Stimulated activated CD8-positive, alpha-beta memory T cell treated with anti-CD3 and anti-CD28 coated beads, Interleukin-15, amount 100 ng/mL, for 4 hours (primary cell): ENCODE results near the gene SLC22A4.
A peak's percentile ranks its signal among the peaks of the same experiment; 100 is the strongest.

Source experiments
- DNase-seq, 2 donors: peaks; one replicate each; pipeline ENCODE4 v3.0.0-alpha.2; 2020; ENCODE audit warnings: low read depth in 2 of 2

Gene SLC22A4

GRCh38 chr5:132275367-132276220 lies 18.6 kb upstream of the SLC22A4 start:
- DNase-seq = no peak

DNA sequence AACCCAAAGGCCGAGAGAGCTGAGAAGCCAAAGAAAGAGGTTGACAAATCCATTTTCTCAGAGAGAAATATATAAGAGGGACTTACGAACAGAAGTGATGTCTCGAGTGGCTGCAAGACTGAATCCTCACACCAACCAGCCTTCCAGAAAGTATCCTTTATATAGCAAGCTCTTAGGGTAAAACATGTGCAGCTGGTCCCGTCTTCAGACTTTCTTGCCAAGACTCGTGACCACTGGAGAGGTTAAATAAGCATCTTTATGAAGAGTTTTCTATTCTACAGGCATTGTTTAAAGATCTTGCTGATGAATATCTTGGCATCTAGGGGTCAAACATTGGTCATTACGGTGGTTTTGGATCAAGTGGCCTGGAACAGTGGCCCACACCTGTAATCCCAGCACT lies 16.9 kb upstream of the SLC22A4 start:
- DNase-seq = no peak

GRCh38 chr5:132277971-132278853 lies 16.0 kb upstream of the SLC22A4 start:
- no peak for DNase-seq

- no peak for DNase-seq
Observed at GRCh38 chr5:132279801-132280200, 14.4 kb upstream of the SLC22A4 start.

DNA sequence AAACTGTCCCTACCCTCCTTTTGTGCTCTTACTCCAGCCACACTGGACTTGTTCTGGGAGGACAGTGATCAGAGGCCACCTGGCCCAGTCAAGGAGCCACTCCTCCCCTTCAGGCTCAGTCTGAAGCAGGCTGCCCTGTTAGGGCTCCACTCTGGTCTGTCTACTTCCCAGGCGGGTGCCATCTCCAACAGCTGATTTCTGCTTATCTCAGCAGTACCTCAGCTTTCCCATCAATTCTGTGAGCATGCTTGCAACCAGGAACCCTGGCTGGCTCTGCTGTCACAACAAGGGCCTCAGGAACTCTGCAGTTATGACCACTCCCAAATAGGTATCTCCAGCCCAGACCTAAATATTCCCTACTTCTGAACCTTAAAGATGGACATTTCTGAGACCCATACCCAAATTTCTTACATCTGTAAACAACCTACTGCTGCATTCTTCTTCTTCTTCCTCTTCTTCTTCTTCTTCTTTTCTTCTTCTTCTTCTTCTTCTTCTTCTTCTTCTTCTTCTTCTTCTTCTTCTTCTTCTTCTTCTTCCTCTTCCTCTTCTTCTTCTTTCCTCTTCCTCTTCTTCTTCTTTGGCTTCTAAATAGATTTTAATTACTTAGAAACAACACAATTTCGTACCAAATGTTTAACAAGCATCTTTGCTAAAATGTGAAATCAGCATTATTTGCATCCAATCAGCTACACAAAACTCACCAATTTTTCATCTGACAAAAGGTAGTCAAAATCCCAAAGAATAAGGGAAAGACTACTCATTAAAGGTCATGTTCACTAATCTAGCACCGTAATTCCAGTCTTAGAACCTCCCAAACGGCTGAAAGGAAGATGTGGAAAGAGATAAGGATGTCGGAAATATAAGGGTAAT lies 13.6 kb upstream of the SLC22A4 start:
- DNase-seq = no peak

GRCh38 chr5:132281856-132282614 lies 12.2 kb upstream of the SLC22A4 start:
- no peak for DNase-seq

- no peak for DNase-seq
Observed at GRCh38 chr5:132283423-132284043, 10.7 kb upstream of the SLC22A4 start.

DNA sequence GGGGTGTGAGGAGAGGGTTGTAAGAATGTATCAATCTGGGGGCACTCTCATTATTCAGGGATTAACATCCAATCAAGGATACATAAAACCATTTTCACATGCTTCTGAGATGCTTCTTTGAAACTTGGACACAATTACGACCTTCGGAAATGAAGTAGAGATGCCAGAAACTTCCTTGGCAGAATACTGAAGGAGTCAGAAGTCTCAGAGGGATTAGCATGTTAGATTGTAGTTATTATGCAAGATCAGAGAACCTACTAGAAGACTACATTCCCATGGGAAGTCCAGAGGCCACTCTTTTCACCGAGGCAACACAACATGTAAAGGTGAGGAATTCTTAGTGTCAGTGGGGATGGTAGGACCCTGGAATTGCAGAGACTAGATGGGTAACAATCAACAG lies 5.1 kb upstream of the SLC22A4 start:
- DNase-seq = no peak

DNA sequence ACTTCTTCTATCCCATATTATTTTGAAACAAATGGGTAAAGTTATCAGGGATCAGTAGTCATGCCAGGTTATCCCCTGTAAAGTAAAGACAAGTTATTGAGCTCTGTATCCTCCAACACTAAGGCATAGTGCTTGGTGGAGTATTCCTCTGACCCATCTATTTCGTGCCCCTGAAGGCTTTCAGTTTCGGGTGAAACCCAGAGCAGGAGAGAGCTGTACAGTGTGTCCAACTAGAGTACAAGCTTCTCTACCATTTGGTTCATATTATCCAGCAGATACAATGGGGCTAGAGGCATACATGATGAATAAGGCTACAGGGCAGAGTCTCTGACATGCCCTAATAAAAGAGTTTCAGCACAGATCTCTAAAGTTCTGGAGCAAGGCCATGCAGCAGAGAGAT lies 3.2 kb upstream of the SLC22A4 start:
- DNase-seq = no peak

GRCh38 chr5:132293066-132293991 lies 865 bp upstream of the SLC22A4 start:
- DNase-seq = peak; percentile 67 to 74

DNA sequence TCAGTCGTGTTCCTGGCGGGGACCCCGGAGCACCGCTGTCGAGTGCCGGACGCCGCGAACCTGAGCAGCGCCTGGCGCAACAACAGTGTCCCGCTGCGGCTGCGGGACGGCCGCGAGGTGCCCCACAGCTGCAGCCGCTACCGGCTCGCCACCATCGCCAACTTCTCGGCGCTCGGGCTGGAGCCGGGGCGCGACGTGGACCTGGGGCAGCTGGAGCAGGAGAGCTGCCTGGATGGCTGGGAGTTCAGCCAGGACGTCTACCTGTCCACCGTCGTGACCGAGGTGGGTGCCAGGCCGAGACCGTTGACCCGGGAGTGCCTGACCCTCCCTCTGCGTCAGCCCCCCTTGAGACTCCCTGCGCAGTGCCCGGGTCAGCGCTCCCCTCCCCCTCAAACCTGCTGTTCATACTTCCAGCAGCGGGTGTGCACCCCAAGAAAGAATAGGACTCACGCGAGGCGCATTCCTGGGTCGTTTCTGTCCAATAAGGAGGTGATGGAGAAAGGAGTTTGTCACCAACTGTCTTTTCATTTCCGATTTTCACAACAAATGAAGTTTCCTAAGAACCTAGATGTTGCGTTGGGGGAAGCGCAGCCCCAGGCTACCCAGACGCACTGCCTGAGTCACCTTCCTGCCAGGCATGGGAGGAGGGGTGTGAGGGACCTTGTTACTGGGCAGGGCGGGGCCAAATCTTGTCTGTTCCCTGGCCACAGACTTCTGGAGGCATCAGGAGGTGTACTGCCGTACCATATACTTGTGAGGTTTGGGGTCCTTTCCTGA lies 722 bp downstream of the SLC22A4 start:
- peak; percentile 54 to 69 for DNase-seq

GRCh38 chr5:132295505-132296411 lies 1.6 kb downstream of the SLC22A4 start:
- DNase-seq = no peak

- no peak for DNase-seq
Observed at GRCh38 chr5:132296412-132297016, 2.3 kb downstream of the SLC22A4 start.

DNA sequence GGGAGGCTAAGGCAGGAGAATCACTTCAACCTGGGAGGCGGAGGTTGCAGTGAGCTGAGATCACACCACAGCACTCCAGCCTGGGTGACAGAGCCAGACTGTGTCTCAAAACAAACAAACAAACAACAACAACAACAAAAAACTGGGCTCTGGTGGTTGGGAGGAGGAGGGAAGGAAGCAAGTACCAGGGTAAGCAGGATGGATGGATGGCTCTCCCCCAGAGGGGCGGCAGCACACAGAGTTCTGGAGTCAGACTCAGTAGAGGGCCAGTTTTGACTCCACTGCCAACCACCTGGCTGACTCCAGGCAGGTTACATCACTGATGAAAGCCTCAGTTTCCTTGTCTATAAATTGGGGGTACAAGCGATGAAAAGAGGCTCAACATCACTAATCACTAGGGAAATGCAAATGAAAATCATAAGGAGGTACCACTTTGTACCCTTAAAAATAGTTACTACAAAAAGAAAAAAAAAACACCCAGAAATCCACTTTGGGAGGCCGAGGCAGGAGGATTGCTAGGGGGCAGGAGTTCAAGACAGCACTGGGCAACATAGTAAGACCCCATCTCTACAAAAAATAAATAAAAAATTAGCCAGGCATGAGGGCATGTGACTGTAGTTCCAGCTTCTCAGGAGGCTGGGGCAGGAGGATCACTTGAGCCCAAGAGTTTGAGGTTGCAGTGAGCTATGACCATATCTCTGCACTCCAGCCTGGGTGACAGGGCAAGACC lies 3.2 kb downstream of the SLC22A4 start:
- DNase-seq = no peak

- no peak for DNase-seq
Observed at GRCh38 chr5:132298298-132299212, 4.4 kb downstream of the SLC22A4 start.
